Stimulated activated CD8-positive, alpha-beta memory T cell treated with anti-CD3 and anti-CD28 coated beads, Interleukin-7, amount 100 ng/mL, for 4 hours (primary cell): Measurements from ENCODE around the gene EXOC7.
"Not testable (repeated sequence)": the region's sequence is repeated elsewhere in the genome, so short reads cannot be mapped to it uniquely, and the experiment has no call there.

Experiments
- DNase-seq, 2 donors: peaks; one replicate each; pipeline ENCODE4 v3.0.0-alpha.2; 2020; ENCODE audit warnings: low read depth in 2 of 2

The EXOC7 gene

GRCh38 chr17:76087531-76087930, 16.1 kb downstream of the EXOC7 start:
- DNase-seq, result no peak

- DNase-seq, result no peak
Observed at GRCh38 chr17:76086384-76086783, 17.2 kb downstream of the EXOC7 start.

GRCh38 chr17:76085731-76086366, 17.7 kb downstream of the EXOC7 start:
- no peak for DNase-seq

GRCh38 chr17:76085066-76085730, 18.4 kb downstream of the EXOC7 start:
- DNase-seq, result no peak

- no peak for DNase-seq
Observed at GRCh38 chr17:76083536-76084182, 19.9 kb downstream of the EXOC7 start.

GRCh38 chr17:76082326-76083251, 21.0 kb downstream of the EXOC7 start:
- no peak for DNase-seq

GRCh38 chr17:76081295-76082210, 22.0 kb downstream of the EXOC7 start:
- no peak for DNase-seq

GRCh38 chr17:76080768-76081287, 22.8 kb downstream of the EXOC7 start:
- DNase-seq, result no peak

GRCh38 chr17:76079956-76080767, 23.4 kb downstream of the EXOC7 start:
- DNase-seq, result no peak

GRCh38 chr17:76079535-76079955, 24.0 kb downstream of the EXOC7 start:
- DNase-seq, result no peak

GRCh38 chr17:76078860-76079534, 24.6 kb downstream of the EXOC7 start, which contains the start of gene ZACN:
ZACN (plus strand) TSS chr17:76079182; CDS start chr17:76079265, 83 bp downstream.
- DNase-seq, result no peak

- DNase-seq, result not testable (repeated sequence)
Observed at GRCh38 chr17:76078370-76078769, 25.2 kb downstream of the EXOC7 start.

GRCh38 chr17:76077584-76078110, 25.9 kb downstream of the EXOC7 start:
- DNase-seq, result no peak

- DNase-seq, result no peak
Observed at GRCh38 chr17:76076765-76077583, 26.6 kb downstream of the EXOC7 start.

GRCh38 chr17:76076146-76076764, 27.3 kb downstream of the EXOC7 start:
- DNase-seq, result no peak

GRCh38 chr17:76075364-76076145, 28.0 kb downstream of the EXOC7 start:
- no peak for DNase-seq
